ENCODE results near the gene SMAD7.

- no peak for TF ChIP-seq SUZ12 (IDR thresholded peaks at IDR 0.05; ENCODE audit: extremely low read depth, insufficient read depth, insufficient read length)
- TF ChIP-seq YY1 (IDR thresholded peaks at IDR 0.05; ENCODE audit: insufficient read depth, insufficient read length) = no peak
Measured at GRCh38 chr18:48923746-48924629, 26.8 kb downstream of the SMAD7 start.
